Endothelial cell of umbilical vein (primary cell): Measurements from ENCODE around the gene MYCBP2. TPM values are rescaled to one million over a fixed set of nuclear protein-coding genes. Genes with fewer than 3 reads are reported as not detected.

Source experiments
- BruUV-seq: library from RNA; stranded (reverse); fragments of 400-500 nt; replicated peaks from 2 replicates; lab custom pipeline; 2021; lab: Mats Ljungman, UMichigan
- CTCF ChIA-PET: fragments of 300-600, 350-600 bp; sonication (Branson Sonifier 250); formaldehyde crosslinking; loops from one replicate; lab custom pipeline; 2021; ENCODE audit warnings: antibody characterized with exemption, inconsistent platforms; lab: Charles Lee
- POLR2A ChIA-PET: fragments of 300-600, 350-600 bp; sonication (Branson Sonifier 250); formaldehyde crosslinking; loops from one replicate; lab custom pipeline; 2021; ENCODE audit warnings: antibody characterized with exemption, inconsistent platforms; lab: Charles Lee
- DNase-seq: peaks from one replicate; pipeline ENCODE4 v3.0.0-alpha.2; 2011; ENCODE audit warnings: low read depth, low spot score
- FAIRE-seq: peaks from 2 replicates; lab custom pipeline; 2011; peaks lifted over from hg19 to GRCh38; lab: Jason Lieb, UNC
- H2AFZ ChIP-seq: 2 replicates; pipeline ENCODE4 v1.6.0; 2012; ENCODE audit warnings: low read depth, low read length, control low read depth, inconsistent platforms
- H3K27ac ChIP-seq: 2 replicates; pipeline ENCODE4 v1.5.1; 2011; ENCODE audit warnings: low read depth, mild to moderate bottlenecking, control low read depth, low read length, moderate library complexity; ENCODE audit not compliant: insufficient read depth
- H3K27me3 ChIP-seq, 2 experiments: 2 replicates each; pipeline versions ENCODE4 v1.6.0 to v1.6.1; 2011; ENCODE audit warnings: low read length in 2 of 2, mixed read lengths in 1 of 2; ENCODE audit not compliant: control insufficient read depth in 2 of 2, insufficient read depth in 2 of 2
- H3K36me3 ChIP-seq, 2 experiments: 2 replicates in 1 of 2; 3 replicates in 1 of 2; pipeline ENCODE4 v1.5.1; 2011; ENCODE audit warnings: low read length in 2 of 2, mild to moderate bottlenecking in 1 of 2, moderate library complexity in 1 of 2; ENCODE audit not compliant: control insufficient read depth in 2 of 2, insufficient read depth in 2 of 2; ENCODE audit errors: extremely low read depth in 1 of 2
- H3K4me1 ChIP-seq: 3 replicates; pipeline ENCODE4 v1.5.1; 2011; ENCODE audit warnings: mild to moderate bottlenecking, low read length; ENCODE audit not compliant: control insufficient read depth, insufficient read depth; ENCODE audit errors: extremely low read depth
- H3K4me2 ChIP-seq: 2 replicates; pipeline ENCODE4 v1.6.1; 2011; ENCODE audit warnings: low read length, control low read depth, mixed read lengths; ENCODE audit not compliant: insufficient read depth
- H3K4me3 ChIP-seq, 3 experiments: fragments of 200-600 bp in 1 of 3; sonication (generic), shearing (Covaris generic) in 1 of 3; replicated peaks in 1 of 3; 2 replicates each; pipeline ENCODE4 v1.5.1; 2011 to 2016; ENCODE audit warnings: control low read depth in 3 of 3, low read length in 3 of 3, mild to moderate bottlenecking in 2 of 3, inconsistent platforms in 1 of 3, low read depth in 1 of 3, moderate library complexity in 1 of 3; ENCODE audit not compliant: insufficient read depth in 1 of 3
- H3K79me2 ChIP-seq: 2 replicates; pipeline ENCODE4 v1.6.0; 2012; ENCODE audit warnings: low read length, inconsistent platforms; ENCODE audit not compliant: control insufficient read depth, insufficient read depth
- H3K9ac ChIP-seq: replicated peaks from 2 replicates; pipeline ENCODE3; 2011; ENCODE audit warnings: low read length, control low read depth; ENCODE audit not compliant: insufficient read depth; ENCODE audit errors: extremely low read depth
- H3K9me1 ChIP-seq: replicated peaks from 3 replicates; pipeline ENCODE4 v1.6.0; 2011; ENCODE audit warnings: mild to moderate bottlenecking, low read length; ENCODE audit not compliant: control insufficient read depth, insufficient read depth; ENCODE audit errors: extremely low read depth
- H3K9me3 ChIP-seq: replicated peaks from 2 replicates; pipeline ENCODE4 v1.5.1; 2012; ENCODE audit warnings: low read length, inconsistent platforms; ENCODE audit not compliant: control insufficient read depth, insufficient read depth
- H4K20me1 ChIP-seq: replicated peaks from 2 replicates; pipeline ENCODE3; 2011; ENCODE audit warnings: mild to moderate bottlenecking, low read length; ENCODE audit not compliant: control insufficient read depth, insufficient read depth; ENCODE audit errors: extremely low read depth
- EZH2 ChIP-seq: IDR thresholded peaks from 2 replicates; pipeline ENCODE4 v1.6.1; 2012; ENCODE audit warnings: borderline replicate concordance, low read depth, mild to moderate bottlenecking, moderate library complexity, low read length, inconsistent platforms; ENCODE audit not compliant: severe bottlenecking
- FOS ChIP-seq: IDR thresholded peaks from 2 replicates; pipeline ENCODE4 v1.6.1; 2011; ENCODE audit warnings: mild to moderate bottlenecking, low read length, moderate library complexity, borderline replicate concordance; ENCODE audit not compliant: insufficient read depth
- GATA2 ChIP-seq: IDR thresholded peaks from 2 replicates; pipeline ENCODE4 v1.7.0; 2011; ENCODE audit warnings: low read depth, mild to moderate bottlenecking, moderate library complexity, mixed read lengths, low read length; ENCODE audit not compliant: insufficient read length, insufficient read depth
- JUN ChIP-seq: IDR thresholded peaks from 2 replicates; pipeline ENCODE4 v1.6.1; 2011; ENCODE audit warnings: borderline replicate concordance, low read depth; ENCODE audit not compliant: insufficient read length, insufficient read depth
- MYC ChIP-seq: IDR thresholded peaks from one replicate; pipeline ENCODE4 v1.6.1; 2011; ENCODE audit warnings: mild to moderate bottlenecking, low read depth, low read length
- POLR2A ChIP-seq: IDR thresholded peaks from 2 replicates; pipeline ENCODE4 v1.6.1; 2012; ENCODE audit warnings: low read depth, mild to moderate bottlenecking, control low read depth, low read length
- POLR2AphosphoS5 ChIP-seq: IDR thresholded peaks from 2 replicates; pipeline ENCODE4 v1.6.1; 2012; ENCODE audit warnings: low read depth, mild to moderate bottlenecking, control low read depth, low read length, moderate library complexity; ENCODE audit not compliant: insufficient read depth
- dilution Hi-C: fragments of 300-500 bp; cut with MboI; formaldehyde crosslinking; loops from one replicate; pipeline ENCODE4 v1.15.0; 2019; ENCODE audit warnings: low sequenced_read_pairs; ENCODE audit not compliant: extremely low pct_ligation_motif_present
- intact Hi-C: fragments of 100-400 bp; cut with micrococcal nuclease; formaldehyde crosslinking; loops from one replicate; pipeline ENCODE4 v1.10.0; 2022
- polyA plus RNA-seq, 4 experiments: library from polyadenylated mRNA; depleted of rRNA in 3 of 4; stranded (reverse) in 3 of 4; unstranded in 1 of 4; fragments of >200 nt; gene quantifications; 2 replicates each; pipeline versions ENCODE4 v1.2.1 to v1.2.3, GENCODE V29; 2011 to 2012; ENCODE audit warnings: missing spikeins in 1 of 4
- total RNA-seq: library from RNA; stranded (reverse); gene quantifications from 2 replicates; pipeline ENCODE4 v1.2.3, GENCODE V29; 2021
- TF ChIP-seq, protein P1 (sequence below), 2 donors: IDR thresholded peaks; 1 replicate in 1 of 2; 2 replicates in 1 of 2; pipeline ENCODE4 v1.5.1; 2011; ENCODE audit warnings: low read length in 2 of 2, mild to moderate bottlenecking in 2 of 2, moderate library complexity in 2 of 2, control low read depth in 1 of 2, inconsistent platforms in 1 of 2, low read depth in 1 of 2; ENCODE audit not compliant: insufficient read depth in 1 of 2; ENCODE audit errors: extremely low read depth in 1 of 2
- TF ChIP-seq, protein P2 (sequence below): IDR thresholded peaks from 2 replicates; pipeline ENCODE4 v1.6.1; 2011; ENCODE audit not compliant: insufficient read depth, insufficient read length

Gene MYCBP2
- total and polyA plus RNA-seq, 2 donors (not counting 3 experiments of a cell fraction or from before 2014, with no cell fraction given) = 30.5 to 89.8 TPM

DNA sequence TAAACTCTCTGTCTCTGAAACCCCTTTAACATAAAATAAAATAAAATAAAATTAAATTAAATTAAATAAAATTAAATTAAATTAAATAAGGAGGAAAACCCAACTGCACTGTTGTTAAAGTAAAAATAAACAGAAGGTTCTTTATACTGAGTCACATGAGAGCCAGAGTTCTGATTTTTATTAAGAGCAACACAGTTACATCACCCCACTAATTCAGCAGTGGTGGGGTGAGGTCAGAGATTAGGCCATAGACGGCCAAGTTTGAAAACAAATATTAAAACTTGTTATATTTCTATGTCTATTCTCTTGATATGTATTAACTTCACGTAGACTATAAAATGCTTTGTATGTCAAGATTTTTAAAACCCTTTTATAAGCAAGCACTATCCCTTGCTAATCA lies 59.5 kb downstream of the MYCBP2 start:
- intact Hi-C loops (no loop called here), dilution Hi-C loops (no loop called here)
- TF ChIP-seq, protein P1, sequence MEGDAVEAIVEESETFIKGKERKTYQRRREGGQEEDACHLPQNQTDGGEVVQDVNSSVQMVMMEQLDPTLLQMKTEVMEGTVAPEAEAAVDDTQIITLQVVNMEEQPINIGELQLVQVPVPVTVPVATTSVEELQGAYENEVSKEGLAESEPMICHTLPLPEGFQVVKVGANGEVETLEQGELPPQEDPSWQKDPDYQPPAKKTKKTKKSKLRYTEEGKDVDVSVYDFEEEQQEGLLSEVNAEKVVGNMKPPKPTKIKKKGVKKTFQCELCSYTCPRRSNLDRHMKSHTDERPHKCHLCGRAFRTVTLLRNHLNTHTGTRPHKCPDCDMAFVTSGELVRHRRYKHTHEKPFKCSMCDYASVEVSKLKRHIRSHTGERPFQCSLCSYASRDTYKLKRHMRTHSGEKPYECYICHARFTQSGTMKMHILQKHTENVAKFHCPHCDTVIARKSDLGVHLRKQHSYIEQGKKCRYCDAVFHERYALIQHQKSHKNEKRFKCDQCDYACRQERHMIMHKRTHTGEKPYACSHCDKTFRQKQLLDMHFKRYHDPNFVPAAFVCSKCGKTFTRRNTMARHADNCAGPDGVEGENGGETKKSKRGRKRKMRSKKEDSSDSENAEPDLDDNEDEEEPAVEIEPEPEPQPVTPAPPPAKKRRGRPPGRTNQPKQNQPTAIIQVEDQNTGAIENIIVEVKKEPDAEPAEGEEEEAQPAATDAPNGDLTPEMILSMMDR (IDR thresholded peaks at IDR 0.05; ENCODE audit: extremely low read depth in 1 of 2, insufficient read depth in 1 of 2, low read depth in 1 of 2, low read length in 2 of 2) = no peak
- TF ChIP-seq, protein P2, sequence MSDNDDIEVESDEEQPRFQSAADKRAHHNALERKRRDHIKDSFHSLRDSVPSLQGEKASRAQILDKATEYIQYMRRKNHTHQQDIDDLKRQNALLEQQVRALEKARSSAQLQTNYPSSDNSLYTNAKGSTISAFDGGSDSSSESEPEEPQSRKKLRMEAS = no peak
- no peak for TF ChIP-seq FOS
- no peak for TF ChIP-seq POLR2AphosphoS5
- TF ChIP-seq EZH2 = no peak
- no peak for TF ChIP-seq POLR2A
- no peak for TF ChIP-seq MYC
- TF ChIP-seq GATA2 = no peak
- no peak for TF ChIP-seq JUN
- no TSS peak for BruUV-seq
- Histone ChIP-seq H3K4me1 (no peaks in the 10 kb centered on the region), H3K36me3 (peaks cover 6% of the 10 kb centered on the region in 2 experiments), H3K27me3 (no peaks in the 10 kb centered on the region), H3K4me2 (no peak overlapping the region), H3K9me1 (no peaks in the 10 kb centered on the region), H3K79me2 (no peaks in the 10 kb centered on the region), H3K9me3 (no peaks in the 10 kb centered on the region), H3K27ac (no peak overlapping the region), H4K20me1 (no peaks in the 10 kb centered on the region), H2AFZ (no peak overlapping the region), H3K9ac (no peak overlapping the region), H3K4me3 (no peak overlapping the region)
- POLR2A ChIA-PET = no interaction called here
- no peak for DNase-seq
- no peak for FAIRE-seq
- CTCF ChIA-PET = no interaction called here
